LNCaP clone FGC (cell line): ENCODE results near the gene HLA-B.
A peak's percentile ranks its signal among the peaks of the same experiment; 100 is the strongest.

Experiments
- DNase-seq: peaks from one replicate; pipeline ENCODE4 v3.0.0-alpha.2; 2011; ENCODE audit warnings: low read depth
- H3K4me3 ChIP-seq: 2 replicates; pipeline ENCODE4 v1.5.1; 2011; ENCODE audit warnings: mild to moderate bottlenecking, low read depth, low read length, control low read depth
- CTCF ChIP-seq: IDR thresholded peaks from 2 replicates; pipeline ENCODE4 v1.5.1; 2012; ENCODE audit warnings: mild to moderate bottlenecking; ENCODE audit not compliant: control insufficient read depth, insufficient read depth; ENCODE audit errors: extremely low read depth

Gene HLA-B

DNA sequence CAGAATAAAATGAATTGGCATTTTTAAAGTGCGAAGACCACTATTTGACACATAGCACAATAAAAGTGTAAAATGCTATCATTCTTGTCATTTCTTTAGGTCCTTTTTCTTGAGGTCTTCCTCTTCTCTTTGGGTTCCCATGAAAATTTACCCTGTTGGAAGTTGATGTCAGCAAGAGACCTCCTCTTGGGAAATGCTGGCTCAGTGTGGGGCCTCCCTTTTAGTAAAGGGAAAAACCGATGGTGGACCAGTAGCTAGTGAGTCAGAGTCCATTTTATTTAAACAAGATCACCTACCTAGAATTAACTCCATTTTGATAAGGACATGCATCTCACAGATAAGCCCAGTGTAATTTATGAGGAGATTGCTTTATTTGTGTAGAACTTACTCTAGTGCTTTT lies 47.3 kb downstream of the HLA-B start:
- DNase-seq = no peak
- no peak overlapping the region for H3K4me3 ChIP-seq
- no peak for TF ChIP-seq CTCF

GRCh38 chr6:31308845-31309175 lies 48.2 kb downstream of the HLA-B start:
- no peak for TF ChIP-seq CTCF
- no peak for DNase-seq
- H3K4me3 ChIP-seq = no peak overlapping the region

- TF ChIP-seq CTCF = no peak
- peak overlapping the region; percentile 43 for H3K4me3 ChIP-seq
- peak; percentile 52 for DNase-seq
These were observed 48.7 kb downstream of the HLA-B start for GRCh38 chr6:31308050-31308844.

- no peak for TF ChIP-seq CTCF
- no peak for DNase-seq
- H3K4me3 ChIP-seq = peak overlapping the region; percentile 43
These were observed 49.3 kb downstream of the HLA-B start for GRCh38 chr6:31307669-31308049.

- DNase-seq = no peak
- no peak for TF ChIP-seq CTCF
- no peak overlapping the region for H3K4me3 ChIP-seq
These were observed 51.2 kb downstream of the HLA-B start for GRCh38 chr6:31305703-31306219.

- no peak for TF ChIP-seq CTCF
- no peak for DNase-seq
- H3K4me3 ChIP-seq = no peak overlapping the region
These were observed 52.3 kb downstream of the HLA-B start for GRCh38 chr6:31304683-31305082.
